ENCODE data around the gene PGBD2. TPM values are rescaled to one million over a fixed set of nuclear protein-coding genes. Genes with fewer than 3 reads are reported as not detected.

The PGBD2 gene
- total RNA-seq, 1 donor from 2014 or later = 16.6 TPM

DNA sequence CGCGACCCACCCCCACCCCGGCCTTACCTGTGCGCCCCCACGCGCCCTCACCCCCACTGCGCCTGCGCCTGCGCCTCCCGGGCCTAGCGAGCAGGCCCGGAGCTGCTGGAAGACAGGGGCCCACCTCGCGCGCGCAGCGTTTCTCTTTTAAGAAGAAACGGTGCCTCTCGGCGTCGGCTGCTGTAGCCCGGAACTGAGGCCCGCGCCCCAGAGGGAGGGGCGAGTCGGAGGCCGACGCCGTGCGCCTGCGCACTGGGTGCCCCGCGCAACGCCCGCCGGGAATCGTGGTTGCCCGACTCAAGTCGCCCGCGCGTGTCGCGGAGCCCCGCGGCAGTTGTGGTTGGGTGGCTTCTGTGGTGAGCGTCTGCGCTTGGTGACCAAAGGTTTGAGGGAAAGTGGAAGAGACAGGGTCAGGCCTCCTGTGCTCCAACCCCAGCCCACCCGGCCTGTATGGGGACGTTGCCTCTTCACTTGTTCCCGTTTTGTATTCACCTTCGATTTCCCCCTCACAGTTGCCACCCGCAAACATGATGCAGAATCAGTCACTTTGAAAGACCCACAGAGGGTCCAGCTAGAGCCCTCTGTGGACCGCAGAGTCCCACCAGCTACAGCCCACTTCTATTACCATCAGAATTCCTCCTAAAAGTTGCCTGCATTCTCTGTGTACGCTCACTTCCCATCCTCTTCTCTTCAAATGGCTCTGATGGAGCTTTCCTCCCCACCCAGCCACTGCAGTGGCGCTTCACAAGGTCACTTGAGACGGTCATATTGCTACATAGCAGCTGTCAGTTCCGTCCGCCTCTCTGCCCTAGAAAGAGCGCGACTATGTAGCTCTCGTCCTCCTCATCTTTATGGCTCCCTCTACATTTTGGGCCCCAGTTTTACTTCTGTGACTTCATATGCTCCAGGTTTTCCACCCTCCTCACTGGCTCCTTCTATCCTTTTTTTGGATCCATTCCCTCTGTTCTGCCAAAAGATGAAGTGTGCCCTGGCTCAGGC lies 46.8 kb upstream of the PGBD2 start, which contains the start of gene ZNF692:
Gene ZNF692 (minus strand): TSS at position 195 of the 999 bp plus-strand sequence. CDS start 776 bp downstream, outside the sequence.
- Mint-ChIP-seq H3K27me3 (peaks cover 25% of the 10 kb centered on the region), H3K9me3 (ENCODE audit: low read depth) (no peaks in the 10 kb centered on the region), H3K4me3 (ENCODE audit: low read depth) (peak within 1 kb of the TSS; percentile 84), H3K27ac (peak within 1 kb of the TSS; percentile 99), H3K4me1 (ENCODE audit: low read depth) (peaks cover 27% of the 10 kb centered on the region), H3K36me3 (ENCODE audit: insufficient read depth) (peaks cover 9% of the 10 kb centered on the region)
- TF ChIP-seq, protein P1, sequence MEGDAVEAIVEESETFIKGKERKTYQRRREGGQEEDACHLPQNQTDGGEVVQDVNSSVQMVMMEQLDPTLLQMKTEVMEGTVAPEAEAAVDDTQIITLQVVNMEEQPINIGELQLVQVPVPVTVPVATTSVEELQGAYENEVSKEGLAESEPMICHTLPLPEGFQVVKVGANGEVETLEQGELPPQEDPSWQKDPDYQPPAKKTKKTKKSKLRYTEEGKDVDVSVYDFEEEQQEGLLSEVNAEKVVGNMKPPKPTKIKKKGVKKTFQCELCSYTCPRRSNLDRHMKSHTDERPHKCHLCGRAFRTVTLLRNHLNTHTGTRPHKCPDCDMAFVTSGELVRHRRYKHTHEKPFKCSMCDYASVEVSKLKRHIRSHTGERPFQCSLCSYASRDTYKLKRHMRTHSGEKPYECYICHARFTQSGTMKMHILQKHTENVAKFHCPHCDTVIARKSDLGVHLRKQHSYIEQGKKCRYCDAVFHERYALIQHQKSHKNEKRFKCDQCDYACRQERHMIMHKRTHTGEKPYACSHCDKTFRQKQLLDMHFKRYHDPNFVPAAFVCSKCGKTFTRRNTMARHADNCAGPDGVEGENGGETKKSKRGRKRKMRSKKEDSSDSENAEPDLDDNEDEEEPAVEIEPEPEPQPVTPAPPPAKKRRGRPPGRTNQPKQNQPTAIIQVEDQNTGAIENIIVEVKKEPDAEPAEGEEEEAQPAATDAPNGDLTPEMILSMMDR (IDR thresholded peaks at IDR 0.05; ENCODE audit: unreplicated experiment) = no peak
- DNase-seq (ENCODE audit: low spot score, unreplicated experiment) = peak; percentile 90

DNA sequence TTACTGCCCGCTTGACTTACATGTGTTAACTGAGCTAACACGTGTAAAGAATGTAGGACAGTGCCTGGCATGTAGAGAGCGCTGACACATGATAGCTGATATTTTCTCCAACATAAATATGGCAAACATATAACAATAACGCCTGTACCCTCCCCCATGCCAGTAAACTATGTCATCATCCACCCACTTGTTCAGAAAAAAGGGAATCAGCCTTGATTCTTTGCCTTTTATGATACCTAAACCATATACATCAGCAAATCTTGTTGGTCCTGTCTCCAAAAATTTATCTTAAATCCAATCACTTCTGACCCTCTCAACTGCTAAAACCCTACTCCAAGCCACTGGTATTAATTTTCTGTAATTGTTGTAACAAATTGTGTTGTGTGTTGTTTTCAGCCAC lies 46.0 kb upstream of the PGBD2 start:
- H3K36me3 Mint-ChIP-seq (ENCODE audit: insufficient read depth) = peaks cover 3% of the 10 kb centered on the region
- H3K27me3 Mint-ChIP-seq = peaks cover 30% of the 10 kb centered on the region
- DNase-seq (ENCODE audit: low spot score, unreplicated experiment) = no peak
- peak overlapping the region; percentile 92 for H3K27ac Mint-ChIP-seq
- no peaks in the 10 kb centered on the region for H3K9me3 Mint-ChIP-seq (ENCODE audit: low read depth)
- peaks cover 27% of the 10 kb centered on the region for H3K4me1 Mint-ChIP-seq (ENCODE audit: low read depth)
- peak overlapping the region; percentile 84 for H3K4me3 Mint-ChIP-seq (ENCODE audit: low read depth)
- TF ChIP-seq, protein P1 (IDR thresholded peaks at IDR 0.05; ENCODE audit: unreplicated experiment) = no peak

DNA sequence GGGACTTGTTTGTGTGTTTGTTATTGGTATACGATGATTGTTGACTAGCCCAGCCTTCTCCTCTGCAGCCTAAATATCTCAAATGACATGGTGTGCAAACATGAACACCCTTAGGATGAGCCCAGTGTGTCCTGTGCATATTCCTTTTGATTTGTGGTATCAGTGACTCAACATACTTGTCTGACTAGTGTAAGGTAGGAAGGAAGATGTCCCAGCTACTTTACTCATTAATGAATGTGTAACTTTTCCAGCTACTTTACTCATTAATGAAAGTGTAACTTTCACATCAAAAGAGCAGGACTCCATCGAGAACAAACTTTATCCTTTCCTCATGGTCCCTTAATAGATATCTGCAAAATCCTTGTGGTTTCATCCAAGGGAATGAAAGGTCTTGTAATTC lies 44.4 kb upstream of the PGBD2 start:
- no peak overlapping the region for H3K4me3 Mint-ChIP-seq (ENCODE audit: low read depth)
- no peaks in the 10 kb centered on the region for H3K36me3 Mint-ChIP-seq (ENCODE audit: insufficient read depth)
- H3K27me3 Mint-ChIP-seq = peaks cover 36% of the 10 kb centered on the region
- no peak overlapping the region for H3K27ac Mint-ChIP-seq
- TF ChIP-seq, protein P1 (IDR thresholded peaks at IDR 0.05; ENCODE audit: unreplicated experiment) = no peak
- H3K4me1 Mint-ChIP-seq (ENCODE audit: low read depth) = peaks cover 27% of the 10 kb centered on the region
- no peak for DNase-seq (ENCODE audit: low spot score, unreplicated experiment)
- H3K9me3 Mint-ChIP-seq (ENCODE audit: low read depth) = no peaks in the 10 kb centered on the region

GRCh38 chr1:248862695-248862997 lies 43.4 kb upstream of the PGBD2 start:
- Mint-ChIP-seq H3K4me1 (ENCODE audit: low read depth) (peaks cover 19% of the 10 kb centered on the region), H3K27me3 (peaks cover 36% of the 10 kb centered on the region), H3K27ac (no peak overlapping the region), H3K4me3 (ENCODE audit: low read depth) (peak overlapping the region; percentile 59), H3K36me3 (ENCODE audit: insufficient read depth) (no peaks in the 10 kb centered on the region), H3K9me3 (ENCODE audit: low read depth) (no peaks in the 10 kb centered on the region)
- TF ChIP-seq, protein P1 (IDR thresholded peaks at IDR 0.05; ENCODE audit: unreplicated experiment) = no peak
- no peak for DNase-seq (ENCODE audit: low spot score, unreplicated experiment)

GRCh38 chr1:248862998-248863881 lies 42.8 kb upstream of the PGBD2 start:
- H3K9me3 Mint-ChIP-seq (ENCODE audit: low read depth) = no peaks in the 10 kb centered on the region
- peak overlapping the region; percentile 59 for H3K4me3 Mint-ChIP-seq (ENCODE audit: low read depth)
- H3K4me1 Mint-ChIP-seq (ENCODE audit: low read depth) = peaks cover 17% of the 10 kb centered on the region
- TF ChIP-seq, protein P1 (IDR thresholded peaks at IDR 0.05; ENCODE audit: unreplicated experiment) = no peak
- H3K27ac Mint-ChIP-seq = no peak overlapping the region
- peaks cover 36% of the 10 kb centered on the region for H3K27me3 Mint-ChIP-seq
- peak; percentile 66 for DNase-seq (ENCODE audit: low spot score, unreplicated experiment)
- H3K36me3 Mint-ChIP-seq (ENCODE audit: insufficient read depth) = no peaks in the 10 kb centered on the region

Measured in progenitor cell of endocrine pancreas (in vitro differentiated cells).